MV-4-11 (cell line): ENCODE results near the gene GABRB2.

Experiments
- DNase-seq: peaks from one replicate; lab custom pipeline; 2025; lab: John Stamatoyannopoulos, UW

Gene GABRB2

GRCh38 chr5:161387121-161387520, 159.4 kb downstream of the GABRB2 start:
- no peak for DNase-seq

- no peak for DNase-seq
These were observed 161.5 kb downstream of the GABRB2 start for GRCh38 chr5:161385027-161385426.

- no peak for DNase-seq
These were observed 163.8 kb downstream of the GABRB2 start for GRCh38 chr5:161382685-161383084.

GRCh38 chr5:161380486-161380885, 166.0 kb downstream of the GABRB2 start:
- DNase-seq: no peak

- no peak for DNase-seq
These were observed 167.8 kb downstream of the GABRB2 start for GRCh38 chr5:161378701-161379100.

- no peak for DNase-seq
These were observed 170.5 kb downstream of the GABRB2 start for GRCh38 chr5:161376034-161376433.

GRCh38 chr5:161373345-161373707, 173.2 kb downstream of the GABRB2 start:
- no peak for DNase-seq

- DNase-seq: no peak
These were observed 173.7 kb downstream of the GABRB2 start for GRCh38 chr5:161372682-161373344.

GRCh38 chr5:161369022-161369421, 177.5 kb downstream of the GABRB2 start:
- no peak for DNase-seq

- no peak for DNase-seq
These were observed 188.1 kb downstream of the GABRB2 start for GRCh38 chr5:161358446-161358845.

- DNase-seq: no peak
These were observed 202.3 kb downstream of the GABRB2 start for GRCh38 chr5:161344234-161344633.

- DNase-seq: no peak
These were observed 203.6 kb downstream of the GABRB2 start for GRCh38 chr5:161342886-161343285.

GRCh38 chr5:161340012-161340411, 206.5 kb downstream of the GABRB2 start:
- no peak for DNase-seq

- no peak for DNase-seq
These were observed 213.2 kb downstream of the GABRB2 start for GRCh38 chr5:161333194-161333880.

- DNase-seq: no peak
These were observed 214.2 kb downstream of the GABRB2 start for GRCh38 chr5:161332343-161332742.

GRCh38 chr5:161314033-161314432, 232.5 kb downstream of the GABRB2 start:
- no peak for DNase-seq

- no peak for DNase-seq
These were observed 233.6 kb downstream of the GABRB2 start for GRCh38 chr5:161312882-161313281.

GRCh38 chr5:161311965-161312364, 234.6 kb downstream of the GABRB2 start:
- DNase-seq: no peak

- no peak for DNase-seq
These were observed 235.3 kb downstream of the GABRB2 start for GRCh38 chr5:161311146-161311708.

- DNase-seq: no peak
These were observed 240.1 kb downstream of the GABRB2 start for GRCh38 chr5:161306351-161306995.

GRCh38 chr5:161305601-161306000, 240.9 kb downstream of the GABRB2 start:
- no peak for DNase-seq

- DNase-seq: no peak
These were observed 244.0 kb downstream of the GABRB2 start for GRCh38 chr5:161302559-161302958.

- DNase-seq: no peak
These were observed 244.9 kb downstream of the GABRB2 start for GRCh38 chr5:161301586-161301985.
